ENCODE measurements around the gene EFNA1. TPM values are rescaled to one million over a fixed set of nuclear protein-coding genes. Genes with fewer than 3 reads are reported as not detected.

EFNA1 gene
- total and polyA plus RNA-seq, 2 of the 13 experiments (the other 11 are each of a cell fraction or from before 2014, with no cell fraction given), result 81.8 to 874 TPM

DNA sequence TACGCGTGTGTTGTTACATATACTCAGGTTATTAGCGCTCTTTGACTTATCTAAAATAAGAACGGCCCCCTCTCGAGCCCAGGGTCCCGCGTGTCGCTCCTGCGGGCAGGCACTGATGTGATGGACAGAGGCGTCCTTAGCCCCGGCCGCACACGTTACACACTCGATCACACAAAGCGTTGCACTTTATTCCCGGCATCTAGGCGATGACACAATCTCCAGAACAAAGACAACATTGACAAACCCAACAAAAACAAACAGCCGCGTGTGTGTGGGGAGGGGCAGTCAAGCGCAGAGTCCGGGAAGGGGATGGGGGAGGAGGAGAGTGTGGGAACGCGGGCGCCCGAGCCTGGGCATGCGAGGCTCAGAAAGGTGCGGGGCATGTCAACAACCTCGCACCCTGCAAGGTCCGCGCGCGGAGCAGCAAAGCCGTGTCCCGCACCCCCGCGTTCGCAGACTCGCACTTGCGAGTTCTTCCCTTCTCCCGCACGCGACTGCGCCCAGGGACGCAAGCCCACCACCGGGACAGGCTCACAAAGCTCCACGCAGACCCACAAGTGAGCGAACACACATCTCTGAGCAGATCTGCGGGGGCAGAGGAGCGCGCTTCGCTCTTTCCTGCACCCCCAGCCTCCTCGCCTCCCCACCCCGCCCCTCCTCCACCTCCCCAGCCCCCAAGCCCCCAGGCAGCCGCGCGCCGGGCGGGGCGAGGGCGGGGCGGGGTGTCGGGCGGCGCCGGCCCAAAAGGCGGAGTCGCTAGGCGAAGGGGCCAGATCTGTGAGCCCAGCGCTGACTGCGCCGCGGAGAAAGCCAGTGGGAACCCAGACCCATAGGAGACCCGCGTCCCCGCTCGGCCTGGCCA is at the start of gene EFNA1 (continued):
- TF ChIP-seq ZNF747 (CRISPR knock-in tag; IDR thresholded peaks at IDR 0.05; ENCODE audit: borderline replicate concordance) (no peak), KMT2B (CRISPR knock-in tag; IDR thresholded peaks at IDR 0.05) (no peak), ZKSCAN8 (CRISPR knock-in tag; IDR thresholded peaks at IDR 0.05; ENCODE audit: borderline replicate concordance) (no peak), SMARCE1 (IDR thresholded peaks at IDR 0.05; ENCODE audit: borderline replicate concordance) (no peak), ZNF788 (CRISPR knock-in tag; IDR thresholded peaks at IDR 0.05; ENCODE audit: borderline replicate concordance) (peak; percentile 78; the same call in 1 of the 2 replicates), ZNF670 (CRISPR knock-in tag; IDR thresholded peaks at IDR 0.05; ENCODE audit: borderline replicate concordance) (peak; percentile 81), ZNF441 (CRISPR knock-in tag; IDR thresholded peaks at IDR 0.05; ENCODE audit: borderline replicate concordance) (peak; percentile 19; the same call in 1 of the 2 replicates), ZNF609 (CRISPR knock-in tag; IDR thresholded peaks at IDR 0.05; ENCODE audit: borderline replicate concordance) (peak; percentile 97), E2F5 (CRISPR knock-in tag; conservative IDR thresholded peaks at IDR 0.05) (0 out of 2 replicates have a peak, but pooled peaks have one; percentile 10), ZNF557 (CRISPR knock-in tag; IDR thresholded peaks at IDR 0.05) (peak; percentile 31; the same call in 1 of the 2 replicates), IKZF4 (CRISPR knock-in tag; IDR thresholded peaks at IDR 0.05; ENCODE audit: borderline replicate concordance, low read depth, not compliant biosample characterization) (no peak), ZBTB4 (CRISPR knock-in tag; IDR thresholded peaks at IDR 0.05; ENCODE audit: borderline replicate concordance) (no peak; the same call in 1 of the 2 replicates), POLR2AphosphoS5 (IDR thresholded peaks at IDR 0.05; ENCODE audit: low read depth, low read length) (peak; percentile 94), MEIS1 (CRISPR knock-in tag; IDR thresholded peaks at IDR 0.05; ENCODE audit: borderline replicate concordance) (peak; percentile 85; the same call in 1 of the 2 replicates), ZNF772 (CRISPR knock-in tag; IDR thresholded peaks at IDR 0.05) (no peak), NAIF1 (CRISPR knock-in tag; IDR thresholded peaks at IDR 0.05; ENCODE audit: borderline replicate concordance) (peak; percentile 92), PBX3 (CRISPR knock-in tag; IDR thresholded peaks at IDR 0.05; ENCODE audit: borderline replicate concordance) (no peak)

All from HepG2 (cell line).